GM12864 (cell line): ENCODE results near the gene ACAT2.

Source experiments
- DNase-seq: peaks from one replicate; pipeline ENCODE4 v3.0.0-alpha.2; 2011; ENCODE audit warnings: low read depth
- H3K4me3 ChIP-seq: 2 replicates; pipeline ENCODE4 v1.5.1; 2011; ENCODE audit warnings: mild to moderate bottlenecking, low read depth, low read length, control low read depth
- TF ChIP-seq, protein P1 (sequence below): IDR thresholded peaks from 2 replicates; pipeline ENCODE4 v1.5.1; 2011; ENCODE audit warnings: low read depth, mild to moderate bottlenecking, moderate library complexity, low read length, control low read depth, inconsistent platforms; ENCODE audit errors: missing control alignments

The ACAT2 gene

DNA sequence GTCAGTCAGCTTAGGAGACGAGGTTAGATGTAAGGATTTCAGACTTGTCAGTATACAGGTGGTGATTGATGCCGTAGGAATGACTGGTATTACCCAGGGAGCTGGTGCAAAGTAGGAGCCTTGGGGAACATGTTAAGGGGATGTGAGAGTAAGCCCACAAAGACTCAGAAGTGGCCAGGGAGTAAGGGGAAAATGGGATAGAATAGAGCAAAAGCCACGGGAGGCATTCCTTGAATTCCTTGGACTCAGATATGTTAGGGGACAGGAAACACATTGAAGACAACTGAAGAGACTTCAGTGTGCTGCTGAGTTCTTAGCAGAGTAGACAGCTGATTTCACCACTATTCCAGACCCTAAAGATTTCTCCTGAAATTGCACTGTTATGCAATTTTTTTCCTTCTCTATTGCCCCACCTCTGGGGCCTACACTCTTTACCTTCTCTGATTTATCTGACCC, 1.2 kb upstream of the ACAT2 start:
- TF ChIP-seq, protein P1, sequence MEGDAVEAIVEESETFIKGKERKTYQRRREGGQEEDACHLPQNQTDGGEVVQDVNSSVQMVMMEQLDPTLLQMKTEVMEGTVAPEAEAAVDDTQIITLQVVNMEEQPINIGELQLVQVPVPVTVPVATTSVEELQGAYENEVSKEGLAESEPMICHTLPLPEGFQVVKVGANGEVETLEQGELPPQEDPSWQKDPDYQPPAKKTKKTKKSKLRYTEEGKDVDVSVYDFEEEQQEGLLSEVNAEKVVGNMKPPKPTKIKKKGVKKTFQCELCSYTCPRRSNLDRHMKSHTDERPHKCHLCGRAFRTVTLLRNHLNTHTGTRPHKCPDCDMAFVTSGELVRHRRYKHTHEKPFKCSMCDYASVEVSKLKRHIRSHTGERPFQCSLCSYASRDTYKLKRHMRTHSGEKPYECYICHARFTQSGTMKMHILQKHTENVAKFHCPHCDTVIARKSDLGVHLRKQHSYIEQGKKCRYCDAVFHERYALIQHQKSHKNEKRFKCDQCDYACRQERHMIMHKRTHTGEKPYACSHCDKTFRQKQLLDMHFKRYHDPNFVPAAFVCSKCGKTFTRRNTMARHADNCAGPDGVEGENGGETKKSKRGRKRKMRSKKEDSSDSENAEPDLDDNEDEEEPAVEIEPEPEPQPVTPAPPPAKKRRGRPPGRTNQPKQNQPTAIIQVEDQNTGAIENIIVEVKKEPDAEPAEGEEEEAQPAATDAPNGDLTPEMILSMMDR, result no peak
- no peak for DNase-seq
- peak overlapping the region; percentile 77 for H3K4me3 ChIP-seq

DNA sequence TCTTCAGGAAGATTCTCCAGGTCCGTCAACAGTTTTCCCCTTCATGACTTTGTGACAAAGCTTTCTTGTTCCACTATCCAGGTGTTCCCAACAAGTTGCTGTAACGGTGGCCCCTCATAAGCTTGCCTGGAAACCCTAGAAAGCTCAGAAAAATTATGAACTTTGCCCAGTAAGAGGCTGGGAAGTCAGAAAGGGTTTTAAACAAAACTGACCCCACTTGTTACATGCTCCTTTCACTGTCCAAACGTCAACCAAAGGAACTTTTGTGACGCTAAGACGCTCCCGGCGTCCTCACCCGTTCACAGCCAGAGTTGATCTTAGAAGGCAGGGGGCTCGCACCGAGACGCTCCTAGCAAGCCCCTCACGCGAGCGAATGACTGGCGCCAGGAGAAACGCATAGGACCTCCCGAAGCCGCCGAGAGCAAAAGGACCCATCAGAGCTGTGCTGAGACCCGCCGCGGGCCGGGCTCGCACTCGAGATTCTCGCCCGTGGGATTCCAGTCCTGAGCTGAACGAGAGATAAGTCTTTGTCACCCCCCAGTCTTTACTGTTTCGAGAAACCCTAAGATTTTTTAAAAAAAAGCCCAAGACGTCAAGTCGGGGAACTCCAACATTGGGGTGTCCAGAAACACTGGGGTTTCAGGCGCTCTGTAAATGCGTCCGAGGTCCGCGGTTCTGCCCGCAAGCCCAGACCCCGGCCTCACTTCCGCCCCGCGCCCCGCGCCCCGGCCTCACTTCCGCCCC, 544 bp upstream of the ACAT2 start:
- DNase-seq, result peak; percentile 8
- TF ChIP-seq, protein P1, result no peak
- H3K4me3 ChIP-seq, result peak overlapping the region; percentile 77

DNA sequence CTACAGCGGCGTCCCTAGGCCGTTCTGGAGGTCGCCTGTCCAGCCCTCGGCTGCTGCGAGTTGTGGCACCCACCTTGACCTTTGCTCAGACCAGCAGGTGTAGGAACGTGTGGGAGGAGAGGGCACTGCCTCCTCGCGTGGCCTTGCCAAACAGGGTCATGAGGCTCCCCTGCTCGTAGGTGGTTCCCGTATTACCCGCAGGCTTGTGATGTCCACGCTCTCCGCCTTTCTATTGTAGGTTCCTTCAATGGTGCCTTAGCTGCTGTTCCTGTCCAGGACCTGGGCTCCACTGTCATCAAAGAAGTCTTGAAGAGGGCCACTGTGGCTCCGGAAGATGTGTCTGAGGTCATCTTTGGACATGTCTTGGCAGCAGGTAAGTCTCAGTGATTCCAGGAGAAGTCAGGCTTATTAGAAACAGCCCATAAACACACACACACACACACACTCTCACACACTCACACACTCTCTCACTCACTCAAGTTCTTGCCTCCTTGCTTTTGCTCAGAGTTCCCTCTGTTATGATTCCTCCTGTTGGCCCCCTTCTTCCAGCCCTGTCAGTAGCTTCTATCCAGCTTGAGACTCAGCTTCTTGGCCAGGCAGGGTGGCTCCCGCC, 942 bp downstream of the ACAT2 start:
- DNase-seq, result peak; percentile 13
- H3K4me3 ChIP-seq, result peak overlapping the region; percentile 77
- TF ChIP-seq, protein P1, result no peak

DNA sequence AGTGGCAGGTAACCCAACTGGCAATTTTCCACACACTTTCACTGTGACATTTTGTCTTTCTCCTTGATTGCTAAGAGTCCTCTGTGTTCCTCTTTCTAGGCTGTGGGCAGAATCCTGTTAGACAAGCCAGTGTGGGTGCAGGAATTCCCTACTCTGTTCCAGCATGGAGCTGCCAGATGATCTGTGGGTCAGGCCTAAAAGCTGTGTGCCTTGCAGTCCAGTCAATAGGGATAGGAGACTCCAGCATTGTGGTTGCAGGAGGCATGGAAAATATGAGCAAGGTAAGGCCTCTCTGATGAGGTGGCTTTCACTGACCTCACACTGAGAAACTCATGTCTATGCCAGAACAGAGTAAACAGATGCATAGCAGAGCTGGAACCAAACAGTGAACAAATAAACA, 5.1 kb downstream of the ACAT2 start:
- no peak for DNase-seq
- H3K4me3 ChIP-seq, result no peak overlapping the region
- TF ChIP-seq, protein P1, result no peak

DNA sequence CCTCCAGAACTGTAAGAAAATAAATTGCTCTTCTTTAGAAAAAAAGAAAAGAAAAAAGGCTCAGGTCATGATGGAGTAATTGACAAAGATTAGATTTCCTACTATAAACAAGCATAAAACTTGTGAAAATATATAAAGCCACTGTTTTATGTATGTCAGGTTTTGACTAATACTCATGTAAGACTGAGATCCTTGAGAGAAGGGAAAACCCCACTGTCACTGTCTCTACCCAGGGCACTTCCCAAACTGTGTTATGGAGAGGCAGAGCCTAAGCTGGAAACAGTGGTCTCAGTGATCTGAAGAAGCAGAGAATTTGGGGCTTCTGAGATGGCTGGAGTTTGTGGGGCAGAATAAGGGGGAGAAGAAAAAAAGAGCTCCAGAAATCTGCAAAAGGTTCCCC, 7.6 kb downstream of the ACAT2 start:
- H3K4me3 ChIP-seq, result no peak overlapping the region
- DNase-seq, result no peak
- TF ChIP-seq, protein P1, result no peak

DNA sequence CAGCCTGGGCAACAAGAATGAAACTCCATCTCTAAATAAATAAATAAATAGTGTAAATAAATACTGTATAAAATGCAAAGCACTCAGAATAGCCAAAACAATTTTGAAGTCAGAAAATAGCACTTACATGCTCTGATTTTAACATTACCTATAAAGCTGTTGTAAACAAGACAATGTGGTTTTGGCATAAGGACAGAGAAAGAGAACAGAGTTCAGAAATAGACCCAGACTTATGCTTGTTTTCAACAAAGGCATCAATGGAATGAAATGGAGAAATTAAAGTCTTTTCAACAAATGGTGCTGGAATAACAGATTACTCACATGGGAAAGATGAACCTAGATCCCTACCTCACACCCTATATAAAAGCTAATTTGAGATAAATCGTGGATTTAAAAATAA, 10.4 kb downstream of the ACAT2 start:
- no peak overlapping the region for H3K4me3 ChIP-seq
- TF ChIP-seq, protein P1, result no peak
- no peak for DNase-seq

DNA sequence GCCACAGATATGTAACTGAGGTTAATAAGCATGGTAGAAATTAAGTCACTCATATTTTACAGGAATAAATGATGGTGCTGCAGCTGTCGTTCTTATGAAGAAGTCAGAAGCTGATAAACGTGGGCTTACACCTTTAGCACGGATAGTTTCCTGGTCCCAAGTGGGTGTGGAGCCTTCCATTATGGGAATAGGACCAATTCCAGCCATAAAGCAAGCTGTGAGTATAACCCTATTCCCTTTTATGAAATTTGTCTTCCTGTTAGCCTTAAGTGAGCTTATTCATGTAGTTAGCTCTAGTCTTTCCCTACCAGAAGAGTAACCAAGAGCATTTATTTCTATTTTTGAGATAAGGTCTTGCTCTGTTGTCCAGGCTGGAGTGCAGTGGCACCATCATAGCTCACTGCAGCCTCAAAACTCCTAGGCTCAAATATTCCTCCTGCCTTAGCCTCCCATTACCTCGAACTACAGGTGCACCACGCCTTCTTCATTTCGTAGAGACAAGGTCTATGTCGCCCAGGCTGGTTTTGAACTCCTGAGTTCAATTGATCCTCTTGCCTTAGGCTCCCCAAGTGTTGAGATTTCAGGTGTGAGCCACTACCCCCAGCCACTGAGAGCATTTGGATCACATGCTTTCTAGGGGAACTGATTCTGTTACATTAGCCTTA, 15.5 kb downstream of the ACAT2 start:
- TF ChIP-seq, protein P1, result no peak
- H3K4me3 ChIP-seq, result no peak overlapping the region
- no peak for DNase-seq
